ENCODE results near the gene IL6R. TPM values are rescaled to one million over a fixed set of nuclear protein-coding genes. Genes with fewer than 3 reads are reported as not detected.

IL6R gene
- total RNA-seq, 2 donors from 2014 or later, result 19.6 to 24.1 TPM

DNA sequence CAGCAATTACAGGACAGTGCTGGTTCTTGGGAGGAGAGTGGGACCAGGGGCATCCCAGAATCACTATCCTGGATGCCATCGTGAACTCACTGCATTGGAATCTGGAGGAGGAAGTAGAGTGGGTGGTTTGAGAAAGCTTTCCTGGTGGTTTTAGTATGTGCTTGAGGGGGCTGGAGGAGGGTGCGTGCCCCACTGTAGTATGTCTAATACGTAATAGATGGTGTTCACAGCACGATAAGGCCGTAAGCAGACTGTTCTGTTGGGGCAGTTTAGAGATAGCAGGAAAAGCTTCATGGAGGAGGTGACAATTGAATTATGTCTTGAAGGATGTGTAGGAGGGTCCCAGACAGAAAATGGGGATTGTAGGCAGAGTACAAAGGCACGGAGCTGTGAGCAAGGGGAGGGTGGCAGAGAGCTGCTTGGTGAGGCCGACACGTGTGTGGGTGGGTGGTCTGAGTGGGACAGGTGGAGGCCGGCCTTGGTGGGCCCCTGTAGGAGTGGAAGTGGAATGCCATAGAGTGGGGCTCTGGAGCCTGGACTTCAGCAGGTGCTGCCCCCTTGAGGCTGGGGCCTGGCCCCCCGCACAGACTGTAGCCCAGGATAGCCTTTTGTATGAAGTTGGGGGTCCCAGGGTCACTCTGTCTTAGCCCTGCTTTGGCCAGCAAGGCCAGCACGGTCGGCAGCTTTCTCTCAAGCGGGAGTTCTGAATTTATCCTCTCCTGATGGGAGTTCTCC is 37.0 kb downstream of the IL6R start:
- no peak for DNase-seq (ENCODE audit: low spot score)
- intact Hi-C loops (cut with DNase I), result loop anchor here in 1 of 2 donors (10.0 kb wide), 1 partner anchor 87 kb away; no protein-coding TSS in a partner anchor

DNA sequence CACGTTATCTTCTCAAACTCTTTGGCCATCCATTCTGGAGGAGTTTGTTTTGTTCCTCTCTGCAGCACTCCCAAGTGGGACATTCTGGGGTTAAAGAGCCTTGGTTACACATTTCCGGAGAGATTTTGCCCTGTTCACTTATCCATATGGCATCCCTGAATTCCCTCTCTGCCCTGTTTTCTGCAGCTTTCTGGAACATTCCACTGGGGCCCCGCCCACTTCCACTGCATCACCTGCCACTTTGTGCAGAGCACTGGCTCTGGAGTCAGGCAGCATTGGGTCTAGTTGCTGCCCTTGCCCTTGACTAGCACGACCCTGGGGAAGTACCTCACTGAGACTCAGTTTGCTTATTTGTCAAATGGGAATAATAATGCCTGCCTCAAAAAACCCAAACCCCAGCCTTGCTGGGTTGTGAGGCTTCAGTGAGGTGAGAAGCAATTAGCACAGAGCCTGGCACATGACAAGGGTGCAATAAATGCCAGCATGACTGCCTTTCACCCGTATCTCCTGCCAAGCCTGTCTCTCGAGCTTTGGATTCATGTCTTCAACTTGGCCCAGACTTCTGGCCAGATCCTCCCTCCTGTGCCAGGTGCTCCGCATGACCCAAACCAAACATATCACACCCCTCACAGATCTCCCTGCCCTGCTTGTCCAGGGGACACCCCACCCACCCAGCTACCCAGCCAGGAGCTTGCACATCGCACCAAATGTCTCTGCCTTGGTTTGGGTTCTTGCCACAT is 38.3 kb downstream of the IL6R start:
- DNase-seq (ENCODE audit: low spot score), result no peak
- intact Hi-C loops (cut with DNase I), result loop anchor here in 1 of 2 donors (10.0 kb wide), 1 partner anchor 89 kb away; no protein-coding TSS in a partner anchor

GRCh38 chr1:154445040-154445472 is 39.9 kb downstream of the IL6R start:
- no peak for DNase-seq (ENCODE audit: low spot score)
- intact Hi-C loops (cut with DNase I), result loop anchor here in 1 of 2 donors (10.0 kb wide), 1 partner anchor 90 kb away; no protein-coding TSS in a partner anchor

GRCh38 chr1:154446292-154446691 is 41.1 kb downstream of the IL6R start:
- intact Hi-C loops (cut with DNase I), result loop anchor here in 1 of 2 donors (10.0 kb wide), 1 partner anchor 91 kb away; no protein-coding TSS in a partner anchor

GRCh38 chr1:154446789-154447188 is 41.6 kb downstream of the IL6R start:
- intact Hi-C loops (cut with DNase I), result loop anchor here in 1 of 2 donors (10.0 kb wide), 1 partner anchor 92 kb away; no protein-coding TSS in a partner anchor
- no peak for DNase-seq (ENCODE audit: low spot score)

More at GRCh38 chr1:154446292-154446691, 41.1 kb downstream of the IL6R start:
- no peak for DNase-seq (ENCODE audit: low spot score)

- DNase-seq (ENCODE audit: low spot score), result no peak
- intact Hi-C loops (cut with DNase I), result loop anchor here in 1 of 2 donors (10.0 kb wide), 1 partner anchor 94 kb away; no protein-coding TSS in a partner anchor
Observed at GRCh38 chr1:154448331-154448811, 43.2 kb downstream of the IL6R start.

DNA sequence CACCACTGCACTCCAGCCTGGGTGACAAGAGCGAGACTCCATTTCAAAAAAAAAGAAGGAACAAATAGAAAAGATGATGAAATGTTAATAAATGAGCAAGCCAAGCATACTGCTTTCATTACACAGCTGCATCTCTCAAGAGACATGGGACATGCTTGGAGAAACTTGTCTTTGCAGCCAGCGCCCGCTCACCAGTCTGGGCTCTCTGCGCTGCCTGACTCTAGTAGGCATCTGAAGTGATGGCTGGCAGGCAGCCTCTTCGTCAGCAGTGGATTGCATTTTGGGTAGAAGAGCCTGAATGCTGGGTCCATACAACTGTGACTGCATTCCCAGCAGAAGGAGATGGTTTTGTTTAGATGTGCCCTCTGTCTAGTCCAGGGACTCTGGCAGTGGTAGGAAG is 48.0 kb downstream of the IL6R start:
- DNase-seq (ENCODE audit: low spot score), result no peak
- intact Hi-C loops (cut with DNase I), result no loop called here

DNA sequence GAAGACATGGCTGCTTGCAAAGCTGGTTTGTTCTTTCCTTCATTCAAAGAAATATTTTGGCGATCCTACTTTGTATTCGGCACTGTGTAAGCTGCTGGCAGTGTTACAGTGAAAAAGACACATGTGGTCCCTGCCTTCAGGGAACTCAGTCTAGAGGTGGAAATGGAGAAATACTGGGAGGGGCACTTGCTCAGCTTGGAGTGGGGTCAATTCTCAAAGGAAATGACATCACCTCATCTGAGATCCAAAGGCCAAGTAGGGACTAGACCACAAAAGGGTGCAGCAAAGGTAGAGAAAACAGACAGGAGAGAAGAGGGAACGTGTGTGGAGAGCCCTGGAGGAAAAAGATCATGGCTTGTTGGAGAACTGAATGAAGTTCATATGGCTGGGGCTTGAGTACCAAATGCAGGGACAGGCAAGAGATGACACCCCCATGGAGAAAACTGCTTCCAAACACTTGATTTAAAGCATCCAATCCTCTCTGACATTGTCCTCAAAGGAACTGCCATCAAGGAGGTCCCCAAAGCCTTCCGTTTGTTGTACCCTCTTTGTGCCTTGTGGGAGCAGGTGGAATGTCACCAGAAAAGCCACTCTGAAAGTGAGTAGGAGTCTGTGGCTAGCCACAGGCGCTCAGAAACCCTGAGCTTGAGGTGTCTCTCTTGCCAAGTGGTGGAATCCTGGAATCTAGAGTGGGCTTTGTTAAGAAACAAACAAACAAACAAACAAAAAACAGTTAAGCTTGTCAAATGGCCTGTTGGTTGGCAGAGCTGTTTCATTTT is 48.6 kb downstream of the IL6R start:
- DNase-seq (ENCODE audit: low spot score), result no peak
- intact Hi-C loops (cut with DNase I), result no loop called here

DNA sequence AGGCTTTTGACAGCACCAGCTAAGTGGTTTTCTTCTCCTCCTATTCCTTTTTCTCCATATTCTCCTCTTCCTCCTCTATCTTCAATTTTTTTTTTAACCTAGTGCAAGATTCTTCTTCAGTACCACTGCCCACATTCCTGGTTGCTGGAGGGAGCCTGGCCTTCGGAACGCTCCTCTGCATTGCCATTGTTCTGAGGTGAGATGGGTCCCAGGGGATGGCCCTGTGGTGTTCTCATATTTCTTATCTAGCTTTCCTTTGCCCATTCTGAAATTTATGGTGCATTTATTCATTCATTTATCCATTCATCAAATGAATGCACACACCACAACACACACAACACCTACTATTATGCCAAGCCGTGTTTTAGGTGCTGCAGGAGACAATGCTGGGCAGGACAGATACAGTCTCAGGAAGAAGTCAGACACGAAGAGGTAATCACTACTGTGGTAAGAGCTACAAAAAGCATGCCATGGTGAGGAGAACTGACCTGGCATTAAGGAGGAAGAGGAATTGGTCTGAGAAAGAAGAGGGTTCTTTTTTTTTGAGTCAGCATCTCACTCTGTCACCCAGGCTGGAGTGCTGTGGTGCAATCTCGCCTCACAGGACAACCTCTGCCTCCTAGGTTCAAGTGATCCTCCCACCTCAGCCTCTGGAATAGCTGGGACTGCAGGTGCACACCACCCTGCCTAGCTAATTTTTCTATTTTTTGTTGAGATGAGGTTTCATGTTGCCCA is 49.4 kb downstream of the IL6R start:
- no peak for DNase-seq (ENCODE audit: low spot score)
- intact Hi-C loops (cut with DNase I), result no loop called here

DNA sequence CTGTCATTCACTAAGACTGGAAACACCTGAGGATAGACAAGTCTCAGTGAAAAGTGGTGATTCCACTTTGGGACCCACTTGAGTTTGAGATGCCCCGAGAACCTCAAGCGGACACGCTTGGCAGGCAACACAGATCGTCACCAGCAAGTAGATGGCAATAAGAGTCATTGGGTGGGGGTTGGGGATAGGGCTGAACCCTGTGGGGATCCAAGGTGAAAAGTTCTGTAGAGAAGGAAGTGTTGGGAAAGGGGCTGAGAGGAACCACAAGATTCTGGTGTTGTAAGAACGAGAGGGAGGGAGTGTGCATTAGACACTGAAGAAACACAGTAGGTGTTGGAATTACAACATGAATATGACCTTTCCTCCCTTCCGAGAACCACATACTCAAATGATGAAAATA is 51.5 kb downstream of the IL6R start:
- intact Hi-C loops (cut with DNase I), result no loop called here
- no peak for DNase-seq (ENCODE audit: low spot score)

DNA sequence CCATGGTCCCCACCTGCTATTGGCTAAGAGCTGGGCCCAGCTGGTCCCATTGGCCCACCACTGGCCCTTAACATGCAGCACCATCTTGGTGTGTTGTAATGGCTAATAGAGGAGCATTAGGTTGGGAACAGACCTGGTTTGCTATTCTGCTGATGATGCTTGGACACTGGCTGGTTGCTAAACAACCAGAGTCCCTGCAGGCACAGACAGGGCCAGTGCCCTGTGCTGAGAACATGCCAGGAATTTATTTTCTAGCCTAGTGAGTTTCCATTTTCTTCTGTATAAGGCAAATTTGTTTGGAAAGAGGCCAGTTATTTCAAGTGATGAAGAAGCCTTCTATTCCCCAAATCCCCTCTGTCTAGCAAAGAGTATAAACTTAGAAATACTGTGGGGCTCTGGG is 53.9 kb downstream of the IL6R start:
- no peak for DNase-seq (ENCODE audit: low spot score)
- intact Hi-C loops (cut with DNase I), result no loop called here

GRCh38 chr1:154460695-154461260 is 55.6 kb downstream of the IL6R start:
- intact Hi-C loops (cut with DNase I), result loop anchor here in 1 of 2 donors (10.0 kb wide), 1 partner anchor 106 kb away; no protein-coding TSS in a partner anchor
- no peak for DNase-seq (ENCODE audit: low spot score)

GRCh38 chr1:154463512-154463990 is 58.4 kb downstream of the IL6R start:
- DNase-seq (ENCODE audit: low spot score), result no peak
- intact Hi-C loops (cut with DNase I), result loop anchor here in 1 of 2 donors (10.0 kb wide), 1 partner anchor 109 kb away; no protein-coding TSS in a partner anchor

GRCh38 chr1:154465621-154466195 is 60.6 kb downstream of the IL6R start:
- intact Hi-C loops (cut with DNase I), result loop anchor here in 1 of 2 donors (10.0 kb wide), 1 partner anchor 111 kb away; no protein-coding TSS in a partner anchor
- no peak for DNase-seq (ENCODE audit: low spot score)

DNA sequence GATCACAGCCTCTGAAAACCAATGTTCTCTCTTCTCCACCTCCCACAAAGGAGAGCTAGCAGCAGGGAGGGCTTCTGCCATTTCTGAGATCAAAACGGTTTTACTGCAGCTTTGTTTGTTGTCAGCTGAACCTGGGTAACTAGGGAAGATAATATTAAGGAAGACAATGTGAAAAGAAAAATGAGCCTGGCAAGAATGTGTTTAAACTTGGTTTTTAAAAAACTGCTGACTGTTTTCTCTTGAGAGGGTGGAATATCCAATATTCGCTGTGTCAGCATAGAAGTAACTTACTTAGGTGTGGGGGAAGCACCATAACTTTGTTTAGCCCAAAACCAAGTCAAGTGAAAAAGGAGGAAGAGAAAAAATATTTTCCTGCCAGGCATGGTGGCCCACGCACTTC is 61.1 kb downstream of the IL6R start:
- intact Hi-C loops (cut with DNase I), result loop anchor here in 1 of 2 donors (10.0 kb wide), 1 partner anchor 111 kb away; no protein-coding TSS in a partner anchor
- no peak for DNase-seq (ENCODE audit: low spot score)

- DNase-seq (ENCODE audit: low spot score), result no peak
Observed at GRCh38 chr1:154466921-154467417, 61.8 kb downstream of the IL6R start.

DNA sequence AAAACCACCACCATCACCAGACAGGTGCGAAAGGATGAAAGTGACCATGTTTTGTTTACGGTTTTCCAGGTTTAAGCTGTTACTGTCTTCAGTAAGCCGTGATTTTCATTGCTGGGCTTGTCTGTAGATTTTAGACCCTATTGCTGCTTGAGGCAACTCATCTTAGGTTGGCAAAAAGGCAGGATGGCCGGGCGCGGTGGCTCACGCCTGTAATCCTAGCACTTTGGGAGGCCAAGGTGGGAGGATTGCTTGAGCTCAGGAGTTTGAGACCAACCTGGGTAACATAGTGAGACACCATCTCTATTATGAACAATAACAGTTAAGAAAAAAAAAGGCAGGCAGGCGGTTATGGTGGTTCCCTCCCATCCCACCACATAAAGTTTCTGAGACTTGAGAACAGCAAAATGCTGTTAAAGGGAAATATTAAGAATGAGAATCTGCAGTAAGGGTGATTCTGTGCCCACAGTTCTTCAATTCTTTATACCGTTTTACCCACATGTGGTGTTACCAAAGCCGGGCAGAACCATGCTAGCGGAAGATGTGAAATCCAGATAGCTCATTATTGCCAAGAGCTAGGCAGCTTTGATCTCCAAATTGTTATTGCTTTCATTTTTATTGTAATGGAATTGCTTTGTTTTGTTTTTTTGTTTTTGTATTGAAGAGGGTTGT is 62.4 kb downstream of the IL6R start:
- intact Hi-C loops (cut with DNase I), result loop anchor here in 1 of 2 donors (10.0 kb wide), 1 partner anchor 113 kb away; no protein-coding TSS in a partner anchor
- no peak for DNase-seq (ENCODE audit: low spot score)

More at GRCh38 chr1:154466921-154467417, 61.8 kb downstream of the IL6R start:
- intact Hi-C loops (cut with DNase I), result loop anchor here in 1 of 2 donors (10.0 kb wide), 1 partner anchor 112 kb away; no protein-coding TSS in a partner anchor
